HG02885 (cell line): ENCODE results near the gene RAB10.

Experiments
- ATAC-seq: cut with Tn5 transposase; IDR thresholded peaks from one replicate; pipeline ENCODE4 v1.9.1; 2021; ENCODE audit warnings: mild to moderate bottlenecking; ENCODE audit not compliant: unreplicated experiment, poor library complexity

The RAB10 gene

GRCh38 chr2:26174691-26175465 lies 141.0 kb downstream of the RAB10 start:
- no peak for ATAC-seq

GRCh38 chr2:26175466-26176278 lies 141.8 kb downstream of the RAB10 start:
- ATAC-seq, result no peak

GRCh38 chr2:26176279-26176615 lies 142.4 kb downstream of the RAB10 start:
- no peak for ATAC-seq

GRCh38 chr2:26177122-26177521 lies 143.2 kb downstream of the RAB10 start:
- ATAC-seq, result no peak

- ATAC-seq, result no peak
These were observed 144.4 kb downstream of the RAB10 start for GRCh38 chr2:26178246-26178645.

GRCh38 chr2:26178746-26179436 lies 145.0 kb downstream of the RAB10 start:
- no peak for ATAC-seq

- no peak for ATAC-seq
These were observed 145.6 kb downstream of the RAB10 start for GRCh38 chr2:26179446-26179913.

- no peak for ATAC-seq
These were observed 148.6 kb downstream of the RAB10 start for GRCh38 chr2:26182441-26182840.

- ATAC-seq, result no peak
These were observed 149.2 kb downstream of the RAB10 start for GRCh38 chr2:26182887-26183630.

- ATAC-seq, result no peak
These were observed 150.2 kb downstream of the RAB10 start for GRCh38 chr2:26184121-26184520.

- ATAC-seq, result peak; percentile 88
These were observed 150.8 kb downstream of the RAB10 start for GRCh38 chr2:26184555-26185303.

- no peak for ATAC-seq
These were observed 151.5 kb downstream of the RAB10 start for GRCh38 chr2:26185304-26185928.

- no peak for ATAC-seq
These were observed 152.3 kb downstream of the RAB10 start for GRCh38 chr2:26185954-26186770.
